Stimulated activated CD4-positive, alpha-beta T cell treated with anti-CD3 and anti-CD28 coated beads, Interleukin-2, amount 100 ng/mL, for 24 hours (primary cell): ENCODE results near the gene SRGAP1.
"Not testable (repeated sequence)": the region's sequence is repeated elsewhere in the genome, so short reads cannot be mapped to it uniquely, and the experiment has no call there.

Source experiments
- DNase-seq, 2 donors: peaks; one replicate each; pipeline ENCODE4 v3.0.0-alpha.2; 2020

The SRGAP1 gene

DNA sequence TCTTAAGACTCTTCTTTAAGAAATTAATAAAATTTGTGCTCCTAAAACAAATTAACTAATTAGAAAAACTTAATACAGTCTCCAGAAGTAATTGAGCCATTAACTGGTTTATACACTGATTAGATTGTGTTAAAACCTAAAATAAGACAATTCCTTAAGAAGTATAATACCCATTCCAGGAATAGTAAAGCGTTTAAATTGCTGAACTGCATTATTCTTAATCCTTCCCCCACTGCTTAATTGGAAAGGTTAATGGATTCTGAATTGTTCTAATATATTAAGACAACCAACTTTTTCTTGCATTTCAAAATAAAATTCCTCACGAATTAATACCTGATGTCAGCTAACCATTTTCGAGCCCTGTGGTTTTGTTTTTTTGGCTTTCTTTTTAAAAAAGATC, 249.2 kb downstream of the SRGAP1 start:
- no peak for DNase-seq

DNA sequence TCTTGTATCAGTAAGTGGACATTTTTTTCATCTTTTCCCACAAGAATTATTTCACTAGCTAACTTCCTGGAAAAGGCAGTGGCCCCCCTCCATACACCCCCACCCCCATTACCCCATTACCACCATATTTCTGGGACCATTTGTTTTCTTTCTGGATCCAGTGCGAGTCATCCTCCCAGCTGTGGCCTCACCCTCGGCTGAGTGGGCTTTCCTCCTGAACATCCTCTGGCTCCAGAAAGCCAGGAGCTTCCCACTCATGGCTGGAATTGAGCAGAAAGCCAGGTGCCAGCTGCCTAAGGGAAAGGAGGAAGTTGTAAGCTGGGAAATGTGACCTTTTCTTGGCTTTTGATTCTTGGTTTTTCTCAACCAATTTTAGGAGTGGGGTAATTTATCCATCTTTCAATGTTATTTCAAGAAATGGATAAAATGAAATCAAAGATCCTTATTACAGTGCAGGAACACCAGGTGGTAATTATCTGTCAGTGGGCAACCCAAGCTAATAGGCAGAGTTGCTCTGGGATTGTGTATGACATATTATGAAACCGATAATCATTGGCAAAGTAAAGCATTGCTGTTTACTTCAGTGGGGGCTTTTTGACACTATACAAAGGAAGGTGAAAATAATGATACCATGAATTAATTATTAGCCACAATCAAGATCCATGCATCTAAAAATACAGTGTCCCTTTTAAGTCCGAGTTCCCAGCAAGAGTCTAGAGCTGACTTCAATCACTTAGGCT, 253.0 kb downstream of the SRGAP1 start:
- no peak for DNase-seq

DNA sequence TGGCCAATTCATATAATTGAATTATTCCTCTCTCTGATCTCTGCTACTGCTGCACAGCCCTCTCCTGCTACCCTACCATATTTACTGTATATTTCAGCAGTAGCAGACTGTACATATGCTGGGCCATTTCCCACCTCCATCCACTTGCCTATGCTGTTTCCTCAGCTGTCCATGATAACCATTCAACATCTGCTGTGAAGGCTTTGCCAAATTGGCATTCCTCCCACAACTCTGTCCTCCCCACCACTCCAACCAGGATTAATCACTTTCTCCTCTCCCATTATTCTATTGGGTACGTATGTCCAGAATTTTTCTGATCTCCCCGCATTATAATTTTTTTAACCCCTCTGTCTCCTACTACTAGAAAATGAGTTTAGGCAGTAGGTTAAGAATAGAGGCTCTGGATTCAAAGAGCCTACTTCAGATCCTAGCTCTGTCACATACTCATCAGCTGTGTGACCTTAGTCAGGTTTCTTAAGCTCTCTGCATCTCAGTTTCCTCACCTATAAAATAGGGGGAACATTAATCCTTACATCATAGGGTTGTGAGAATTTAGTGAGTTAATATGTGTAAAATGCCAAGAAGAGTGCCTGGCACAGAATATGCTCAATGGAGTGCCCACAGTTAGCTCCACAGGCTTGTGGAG, 254.3 kb downstream of the SRGAP1 start:
- DNase-seq, result no peak

DNA sequence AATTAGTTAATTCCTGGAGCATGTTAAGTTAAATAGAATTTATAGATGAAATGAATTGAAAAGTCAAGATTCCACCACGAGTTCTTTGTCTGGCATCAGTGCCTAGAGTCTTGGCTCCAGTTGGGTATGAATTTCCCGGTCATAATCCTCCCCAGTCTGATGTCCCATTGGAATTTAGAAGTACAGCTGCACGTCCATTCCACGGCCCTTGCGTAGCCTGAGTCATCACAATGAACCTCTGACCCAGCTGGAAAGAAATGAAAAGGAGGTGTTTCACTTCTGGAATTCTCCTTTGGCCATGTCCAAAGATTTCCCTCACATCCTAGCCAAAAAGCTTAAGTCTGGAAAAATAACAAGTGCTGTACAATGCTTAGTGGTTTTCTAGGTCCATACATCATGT, 254.9 kb downstream of the SRGAP1 start:
- no peak for DNase-seq

DNA sequence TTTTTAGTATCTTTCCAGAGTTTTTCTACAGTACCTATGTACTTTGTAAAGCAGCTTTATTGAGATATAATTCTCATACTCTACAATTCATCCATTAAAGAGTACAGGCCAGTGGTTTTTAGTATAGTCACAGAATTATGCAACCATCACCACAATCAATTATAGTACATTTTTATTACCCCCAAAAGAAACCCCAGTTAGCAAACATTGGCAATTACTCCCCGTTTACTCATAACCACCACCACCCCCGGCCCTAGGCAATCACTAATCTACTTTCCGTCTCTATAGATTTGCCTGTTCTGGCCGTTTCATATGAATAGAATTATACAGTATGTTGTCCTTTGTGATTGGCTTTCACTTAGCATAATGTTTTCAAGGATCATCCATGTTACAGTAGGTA, 257.8 kb downstream of the SRGAP1 start:
- DNase-seq, result no peak

DNA sequence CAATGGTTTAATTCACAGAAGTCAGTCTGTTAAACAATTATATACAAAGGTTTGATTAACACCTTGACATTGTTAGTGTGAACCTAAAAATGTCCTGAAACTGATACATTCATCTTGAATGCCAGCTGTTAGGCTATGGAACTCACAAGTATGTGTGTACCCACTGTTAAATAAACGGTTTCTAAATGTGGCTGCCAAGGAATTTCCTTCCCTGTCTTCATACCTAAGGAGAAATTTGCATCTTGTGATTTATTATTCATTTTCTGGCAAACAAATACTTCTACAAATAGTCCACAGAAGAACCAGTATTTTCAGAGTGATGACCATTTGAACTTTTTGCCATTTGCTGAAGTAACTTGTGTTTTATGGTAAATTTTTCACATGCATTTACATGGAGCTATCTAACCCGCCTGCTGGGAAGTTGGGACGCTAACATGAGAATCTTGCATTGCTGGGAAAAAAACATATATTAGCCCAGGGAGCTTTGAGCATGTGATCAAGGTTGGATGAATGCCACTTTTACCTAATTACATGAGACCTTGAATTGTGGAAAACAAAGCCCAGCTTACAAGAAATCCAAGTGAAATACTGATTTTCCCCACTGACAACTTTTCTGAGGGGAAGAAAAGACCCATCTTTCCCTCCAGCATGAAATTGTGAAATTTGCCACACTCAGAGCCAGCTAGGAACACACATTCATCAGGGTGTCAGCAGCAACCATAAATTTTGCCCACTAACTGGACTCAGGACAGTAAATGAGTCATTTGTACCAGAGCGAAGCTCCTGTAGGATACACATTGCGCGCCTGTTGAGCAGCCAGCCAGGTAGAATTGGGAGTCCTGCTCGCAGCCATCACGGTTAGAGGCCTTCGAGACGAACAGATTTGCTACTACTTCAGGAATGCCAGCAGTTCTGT, 259.6 kb downstream of the SRGAP1 start:
- no peak for DNase-seq

GRCh38 chr12:64105026-64105425, 260.5 kb downstream of the SRGAP1 start:
- no peak for DNase-seq

DNA sequence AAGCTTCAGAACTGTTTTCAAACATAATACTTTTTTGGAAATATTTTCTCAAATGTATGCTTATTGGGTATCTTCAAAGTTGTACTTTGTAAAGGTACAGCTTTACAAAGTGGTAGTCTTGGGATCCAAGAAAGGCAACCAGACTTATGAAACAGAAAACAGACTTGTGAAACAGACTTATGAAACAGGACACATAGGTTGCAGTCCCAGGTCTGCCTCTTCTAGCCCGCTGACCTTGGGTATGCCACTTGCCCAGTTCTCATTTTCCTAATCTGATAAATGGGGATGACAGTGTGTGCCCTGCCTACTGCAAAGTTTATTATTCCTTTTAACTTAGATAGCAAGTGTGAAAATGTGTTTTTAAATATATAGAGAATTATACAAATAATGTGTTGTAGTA, 263.3 kb downstream of the SRGAP1 start:
- DNase-seq, result no peak

- DNase-seq, result no peak
Observed at GRCh38 chr12:64109706-64110105, 265.2 kb downstream of the SRGAP1 start.

DNA sequence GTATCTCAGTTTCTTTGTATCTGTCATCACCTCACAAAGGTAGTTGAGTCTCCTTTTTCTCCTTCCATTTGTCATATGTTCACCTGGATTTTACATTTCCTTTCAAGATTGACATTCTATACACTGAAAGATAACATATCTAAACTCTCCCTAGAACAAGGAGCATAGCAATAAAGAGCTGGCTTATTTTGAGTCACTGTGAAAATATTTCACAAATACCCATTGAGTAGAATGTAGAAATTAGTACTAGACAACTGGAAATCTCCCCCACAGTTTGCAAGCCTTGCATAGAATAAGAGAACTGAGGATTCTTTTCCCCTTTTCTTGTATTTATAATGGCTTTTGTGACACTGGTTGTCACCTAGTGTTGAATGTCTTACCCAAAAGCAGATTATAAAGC, 266.4 kb downstream of the SRGAP1 start:
- DNase-seq, result no peak

- no peak for DNase-seq
Observed at GRCh38 chr12:64116969-64117368, 272.5 kb downstream of the SRGAP1 start.

GRCh38 chr12:64120568-64120967, 276.1 kb downstream of the SRGAP1 start:
- no peak for DNase-seq

- DNase-seq, result not testable (repeated sequence)
Observed at GRCh38 chr12:64121086-64121485, 276.6 kb downstream of the SRGAP1 start.

DNA sequence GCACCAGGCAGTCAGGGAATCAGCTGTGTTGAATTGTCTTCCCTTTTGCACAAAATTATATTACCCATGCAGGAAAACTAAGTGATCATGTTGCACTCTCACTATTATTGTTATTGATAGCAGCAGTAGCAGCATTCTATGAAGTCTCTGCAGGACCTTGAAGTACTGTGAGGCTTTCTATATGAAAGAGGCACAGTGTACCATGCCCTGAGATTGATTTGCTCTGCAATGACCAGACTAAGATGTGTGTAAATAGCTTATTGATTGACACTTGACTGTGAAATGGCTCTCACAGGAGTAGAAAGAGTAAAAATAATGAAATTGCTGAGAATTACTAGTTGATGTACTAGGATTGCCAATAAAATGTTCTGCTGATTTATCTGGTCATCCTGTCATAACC, 277.7 kb downstream of the SRGAP1 start:
- DNase-seq, result no peak

DNA sequence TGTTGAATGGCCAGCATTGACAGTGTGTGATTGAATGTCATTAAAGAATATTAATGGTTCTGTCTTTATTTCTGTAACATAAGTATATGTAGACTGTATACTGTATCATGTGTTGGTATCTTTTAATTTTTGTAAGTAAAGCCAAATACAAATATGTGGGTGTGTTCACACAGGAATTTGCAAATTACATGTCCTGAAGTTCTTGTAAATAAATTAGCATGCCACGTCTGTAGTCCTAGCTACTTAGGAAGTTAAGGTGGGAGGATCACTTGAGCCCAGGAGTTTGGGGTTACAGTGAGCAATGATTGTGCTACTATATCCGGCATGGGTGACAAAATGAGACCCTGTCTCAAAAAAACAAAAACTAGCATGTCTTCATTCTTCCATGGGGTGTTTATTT, 278.5 kb downstream of the SRGAP1 start:
- DNase-seq, result no peak

DNA sequence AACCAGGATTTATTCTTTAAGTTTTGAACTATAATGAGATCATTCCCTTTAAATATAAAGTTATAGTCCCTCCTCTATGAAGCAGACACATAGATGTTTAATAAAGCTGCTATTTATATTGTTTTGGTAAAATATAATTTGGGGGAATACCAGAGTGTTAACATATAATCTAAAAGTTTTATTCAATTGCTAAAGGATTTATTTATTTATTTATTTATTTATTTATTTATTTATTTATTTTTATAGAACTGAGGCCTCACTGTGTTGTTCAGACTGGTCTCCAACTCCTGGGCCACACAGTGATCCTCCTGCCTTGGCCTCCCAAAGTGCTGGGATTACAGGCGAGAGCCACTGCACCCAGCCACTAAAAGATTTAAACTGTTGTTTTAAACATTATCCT, 278.9 kb downstream of the SRGAP1 start:
- no peak for DNase-seq

- no peak for DNase-seq
Observed at GRCh38 chr12:64124511-64125197, 280.2 kb downstream of the SRGAP1 start.

GRCh38 chr12:64125913-64126312, 281.4 kb downstream of the SRGAP1 start:
- DNase-seq, result no peak

GRCh38 chr12:64127811-64128210, 283.3 kb downstream of the SRGAP1 start:
- DNase-seq, result no peak

DNA sequence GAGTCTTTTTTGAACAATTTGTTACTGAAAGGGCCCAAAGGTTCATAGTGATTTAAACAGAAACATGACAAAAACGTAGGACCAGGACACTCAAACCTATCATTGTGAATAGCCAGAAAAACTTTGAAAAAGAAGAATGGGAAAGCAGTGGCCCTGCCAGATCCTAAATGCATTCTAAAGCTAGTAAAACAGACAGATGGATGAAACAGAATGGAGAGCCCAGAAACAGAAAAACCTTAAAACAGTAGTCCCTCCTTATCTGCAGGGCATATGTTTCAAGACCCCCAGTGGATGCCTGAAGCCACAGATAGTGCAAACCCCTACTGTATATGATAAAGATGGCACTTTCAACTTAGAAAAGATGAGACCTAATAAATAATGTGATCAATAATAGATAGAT, 283.9 kb downstream of the SRGAP1 start:
- DNase-seq, result no peak

DNA sequence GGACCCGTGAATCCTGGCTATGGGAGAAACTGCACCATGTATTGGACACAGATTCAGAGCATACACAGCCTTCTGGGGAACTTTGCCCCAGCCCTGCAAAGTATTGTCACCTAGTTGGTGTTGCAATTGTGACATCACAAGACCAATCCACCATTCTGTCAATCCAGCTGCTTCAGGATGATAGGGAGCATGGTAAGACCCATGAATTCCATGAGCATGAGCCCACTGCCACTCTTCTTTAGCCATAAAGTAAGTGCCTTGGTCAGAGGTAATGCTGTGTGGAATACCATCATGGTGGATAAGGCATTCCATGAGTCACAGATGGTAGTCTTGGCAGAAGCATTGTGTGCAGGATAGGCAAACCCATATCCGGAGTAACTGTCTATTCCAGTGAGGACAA, 286.0 kb downstream of the SRGAP1 start:
- DNase-seq, result not testable (repeated sequence)

- not testable (repeated sequence) for DNase-seq
Observed at GRCh38 chr12:64131456-64131855, 287.0 kb downstream of the SRGAP1 start.

GRCh38 chr12:64132672-64133071, 288.2 kb downstream of the SRGAP1 start:
- DNase-seq, result not testable (repeated sequence)
